Spleen (tissue), 7 donors: ENCODE data around the gene LMOD3.

Source experiments
- CTCF ChIP-seq, 11 experiments: fragments of 200-600 bp in 7 of 11; fragments of 450-650 bp in 4 of 11; sonication (generic) in 4 of 11; IDR thresholded peaks in 8 of 11; conservative IDR thresholded peaks in 3 of 11; 1 replicate in 7 of 11; 2 replicates in 4 of 11; pipeline versions ENCODE4 v1.4.0 to v1.8.0; 2016 to 2021; ENCODE audit warnings: antibody characterized with exemption in 11 of 11, inconsistent platforms in 4 of 11, mild to moderate bottlenecking in 1 of 11
- POLR2A ChIP-seq, 3 donors: fragments of 450-650 bp; IDR thresholded peaks; one replicate each; pipeline ENCODE4 v1.5.1; 2017; ENCODE audit warnings: antibody characterized with exemption in 3 of 3, mild to moderate bottlenecking in 1 of 3
- POLR2AphosphoS5 ChIP-seq, 3 donors: sonication (generic); formaldehyde crosslinking; IDR thresholded peaks; one replicate each; pipeline ENCODE4 v1.5.1; 2017; ENCODE audit warnings: antibody characterized with exemption in 3 of 3
- donor health status: DM: no; HTN: no; CAD: no; lungs with moderate emphysema.
- donor health status: DM: no; HTN: no; CAD: no.
- donor health status: DM: no; HTN: no; CAD: no.

GRCh38 chr3:69129531-69129930, 7.1 kb upstream of the LMOD3 start:
- TF ChIP-seq CTCF (IDR thresholded peaks at IDR 0.05 in 8 of 11, conservative IDR thresholded peaks at IDR 0.05 in 3 of 11): no peak
- no peak for TF ChIP-seq POLR2A (IDR thresholded peaks at IDR 0.05)
- TF ChIP-seq POLR2AphosphoS5 (IDR thresholded peaks at IDR 0.05): no peak
